CD14-positive monocyte (primary cell): ENCODE data around the gene INPP4B. TPM values are rescaled to one million over a fixed set of nuclear protein-coding genes. Genes with fewer than 3 reads are reported as not detected.

Source experiments
- DNase-seq, 3 donors: peaks; one replicate each; pipeline ENCODE4 v3.0.0-alpha.2; 2011 to 2022
- H2AFZ ChIP-seq: 2 replicates; pipeline ENCODE4 v1.6.0; 2012; ENCODE audit warnings: mild to moderate bottlenecking, low read depth, low read length, inconsistent platforms; ENCODE audit not compliant: insufficient read depth, poor library complexity, severe bottlenecking
- H3K27ac ChIP-seq, 2 donors: 1 replicate in 1 of 2; 2 replicates in 1 of 2; pipeline ENCODE4 v1.5.1; 2012 to 2013; ENCODE audit warnings: low read length in 2 of 2, control low read depth in 1 of 2, inconsistent platforms in 1 of 2, low read depth in 1 of 2, mild to moderate bottlenecking in 1 of 2
- H3K27me3 ChIP-seq, 2 donors: one replicate each; pipeline versions ENCODE4 v1.6.0 to v1.6.1; 2011 to 2013; ENCODE audit warnings: low read length in 2 of 2; ENCODE audit not compliant: control insufficient read depth in 2 of 2, insufficient read depth in 2 of 2
- H3K36me3 ChIP-seq, 2 donors: replicated peaks in 1 of 2; 1 replicate in 1 of 2; 2 replicates in 1 of 2; pipeline versions ENCODE4 v1.5.1 to v1.6.1; 2012 to 2013; ENCODE audit warnings: low read length in 2 of 2, control low read depth in 1 of 2, inconsistent platforms in 1 of 2, mild to moderate bottlenecking in 1 of 2; ENCODE audit not compliant: insufficient read depth in 2 of 2, control insufficient read depth in 1 of 2
- H3K4me1 ChIP-seq, 2 donors: 1 replicate in 1 of 2; 2 replicates in 1 of 2; pipeline versions ENCODE4 v1.5.1 to v1.6.1; 2012 to 2013; ENCODE audit warnings: low read length in 2 of 2, control low read depth in 1 of 2, inconsistent platforms in 1 of 2, mild to moderate bottlenecking in 1 of 2, moderate library complexity in 1 of 2; ENCODE audit not compliant: insufficient read depth in 2 of 2, control insufficient read depth in 1 of 2
- H3K4me2 ChIP-seq: replicated peaks from 2 replicates; pipeline ENCODE3; 2012; ENCODE audit warnings: low read length, moderate library complexity, mild to moderate bottlenecking; ENCODE audit not compliant: poor library complexity, severe bottlenecking; ENCODE audit errors: extremely low read depth
- H3K4me3 ChIP-seq, 3 experiments: fragments of 200-600 bp in 1 of 3; sonication (generic) in 1 of 3; replicated peaks in 1 of 3; 1 replicate in 2 of 3; 2 replicates in 1 of 3; pipeline ENCODE4 v1.5.1; 2011 to 2013; ENCODE audit warnings: low read length in 3 of 3, mild to moderate bottlenecking in 3 of 3, control low read depth in 2 of 3, low read depth in 2 of 3, inconsistent platforms in 1 of 3, moderate library complexity in 1 of 3
- H3K79me2 ChIP-seq: 2 replicates; pipeline ENCODE4 v1.6.0; 2012; ENCODE audit warnings: mild to moderate bottlenecking, control low read depth, inconsistent platforms, low read length, moderate library complexity; ENCODE audit not compliant: insufficient read depth
- H3K9ac ChIP-seq: 2 replicates; pipeline ENCODE4 v1.6.0; 2017; ENCODE audit warnings: low read length, mild to moderate bottlenecking; ENCODE audit not compliant: insufficient read depth, poor library complexity, severe bottlenecking
- H3K9me3 ChIP-seq, 2 donors: replicated peaks in 1 of 2; 1 replicate in 1 of 2; 2 replicates in 1 of 2; pipeline versions ENCODE4 v1.5.1 to v1.6.1; 2012 to 2013; ENCODE audit warnings: low read length in 2 of 2, control low read depth in 1 of 2; ENCODE audit not compliant: control insufficient read depth in 1 of 2, insufficient read depth in 1 of 2
- H4K20me1 ChIP-seq: 2 replicates; pipeline ENCODE4 v1.6.0; 2012; ENCODE audit warnings: mild to moderate bottlenecking, low read length, control low read depth, moderate library complexity; ENCODE audit not compliant: insufficient read depth
- H3K27ac Mint-ChIP-seq, 7 donors: one replicate each; pipeline ENCODE4 v1.8.0; 2020; ENCODE audit warnings: mild to moderate bottlenecking in 7 of 7, mixed read lengths in 7 of 7, moderate library complexity in 6 of 7, inconsistent platforms in 2 of 7
- H3K27me3 Mint-ChIP-seq, 3 donors: one replicate each; pipeline ENCODE4 v1.8.0; 2021 to 2022; ENCODE audit warnings: low read depth in 3 of 3, mild to moderate bottlenecking in 3 of 3, mixed read lengths in 3 of 3, moderate library complexity in 3 of 3, inconsistent platforms in 1 of 3
- H3K36me3 Mint-ChIP-seq, 2 donors: one replicate each; pipeline ENCODE4 v1.8.0; 2020; ENCODE audit warnings: mixed read lengths in 2 of 2, inconsistent platforms in 1 of 2, mild to moderate bottlenecking in 1 of 2
- H3K4me1 Mint-ChIP-seq: one replicate; pipeline ENCODE4 v1.8.0; 2020; ENCODE audit warnings: mild to moderate bottlenecking, mixed read lengths
- H3K4me3 Mint-ChIP-seq, 2 donors: one replicate each; pipeline ENCODE4 v1.8.0; 2020; ENCODE audit warnings: mild to moderate bottlenecking in 2 of 2, mixed read lengths in 2 of 2, moderate library complexity in 1 of 2
- H3K9me3 Mint-ChIP-seq, 7 donors: one replicate each; pipeline ENCODE4 v1.8.0; 2020 to 2022; ENCODE audit warnings: mixed read lengths in 7 of 7, mild to moderate bottlenecking in 6 of 7, moderate library complexity in 6 of 7, inconsistent platforms in 2 of 7
- CTCF ChIP-seq: fragments of 200-600 bp; IDR thresholded peaks from one replicate; pipeline ENCODE4 v1.8.0; 2022; ENCODE audit warnings: antibody characterized with exemption, mild to moderate bottlenecking
- WGBS: methylation state at CpG from one replicate; pipeline ENCODE4 v1.1.5; 2013; ENCODE audit warnings: missing lambda C conversion rate; ENCODE audit not compliant: insufficient coverage; 5-methylcytosine and 5-hydroxymethylcytosine counted together
- intact Hi-C, 2 donors: fragments of 100-400 bp; cut with micrococcal nuclease; formaldehyde crosslinking; loops; one replicate each; pipeline versions ENCODE4 v1.15.0 to v1.15.1; 2023
- polyA plus RNA-seq, 3 donors: library from polyadenylated mRNA; depleted of rRNA in 1 of 3; unstranded in 2 of 3; stranded (reverse) in 1 of 3; fragments of 300-500 nt in 2 of 3; fragments of >200 nt in 1 of 3; fragmentation: Illumina TruSeq in 2 of 3; gene quantifications; 1 replicate in 2 of 3; 2 replicates in 1 of 3; pipeline ENCODE4 v1.2.3, GENCODE V29; 2012 to 2021

Gene INPP4B
- polyA plus RNA-seq, 3 donors, result 0.13 to 0.38 (median 0.22) TPM

GRCh38 chr4:142447009-142447408, 399.1 kb downstream of the INPP4B start:
- Histone ChIP-seq H3K79me2 (no peaks in the 10 kb centered on the region), H3K9me3 (no peaks in the 10 kb centered on the region), H3K4me1 (no peaks in the 10 kb centered on the region), H3K9ac (no peak overlapping the region), H2AFZ (no peak overlapping the region), H3K27ac (no peak overlapping the region), H3K27me3 (no peaks in the 10 kb centered on the region), H3K4me3 (no peak overlapping the region), H3K36me3 (no peaks in the 10 kb centered on the region), H3K4me2 (no peak overlapping the region), H4K20me1 (no peaks in the 10 kb centered on the region)
- H3K27me3 Mint-ChIP-seq, result peaks cover 0 to 2% (median 1%) of the 10 kb centered on the region in 3 donors
- no peaks in the 10 kb centered on the region for H3K36me3 Mint-ChIP-seq
- intact Hi-C loops, result no loop called here
- H3K9me3 Mint-ChIP-seq, result peaks cover 0 to 4% (median 0%) of the 10 kb centered on the region in 7 donors
- 0% methylated on average over 2 of the region's 3 CpGs for WGBS
- no peak for TF ChIP-seq CTCF
- H3K4me3 Mint-ChIP-seq, result no peak overlapping the region
- DNase-seq, result no peak
- peaks cover 7% of the 10 kb centered on the region for H3K4me1 Mint-ChIP-seq
- no peak overlapping the region for H3K27ac Mint-ChIP-seq

- H4K20me1 ChIP-seq, result no peaks in the 10 kb centered on the region
- H2AFZ ChIP-seq, result no peak overlapping the region
- H3K27ac Mint-ChIP-seq, result no peak overlapping the region
- H3K4me3 Mint-ChIP-seq, result no peak overlapping the region
- no peak for TF ChIP-seq CTCF
- H3K27ac ChIP-seq, result no peak overlapping the region
- no peaks in the 10 kb centered on the region for H3K79me2 ChIP-seq
- DNase-seq, result no peak
- peaks cover 0 to 4% (median 0%) of the 10 kb centered on the region in 7 donors for H3K9me3 Mint-ChIP-seq
- WGBS, result no CpG with 5 or more reads among the region's 5 CpGs
- peaks cover 7% of the 10 kb centered on the region for H3K4me1 Mint-ChIP-seq
- no peak overlapping the region for H3K4me3 ChIP-seq
- no peak overlapping the region for H3K4me2 ChIP-seq
- H3K27me3 ChIP-seq, result no peaks in the 10 kb centered on the region
- H3K36me3 Mint-ChIP-seq, result no peaks in the 10 kb centered on the region
- no peak overlapping the region for H3K9ac ChIP-seq
- no peaks in the 10 kb centered on the region for H3K9me3 ChIP-seq
- peaks cover 0 to 4% (median 3%) of the 10 kb centered on the region in 3 donors for H3K27me3 Mint-ChIP-seq
- intact Hi-C loops, result no loop called here
- H3K4me1 ChIP-seq, result no peaks in the 10 kb centered on the region
- no peaks in the 10 kb centered on the region for H3K36me3 ChIP-seq
Observed at GRCh38 chr4:142443469-142443868, 402.6 kb downstream of the INPP4B start.
